Measurements from ENCODE around the gene ADAM11.

GRCh38 chr17:44826123-44826790 is 67.5 kb downstream of the ADAM11 start:
- TF ChIP-seq PREB (CRISPR knock-in tag; IDR thresholded peaks at IDR 0.05) (no peak), ZNF367 (CRISPR knock-in tag; IDR thresholded peaks at IDR 0.05; ENCODE audit: borderline replicate concordance) (no peak), ZBTB40 (IDR thresholded peaks at IDR 0.05) (no peak), ZBTB40 (CRISPR knock-in tag; IDR thresholded peaks at IDR 0.05) (no peak), RAD21 (CRISPR knock-in tag; IDR thresholded peaks at IDR 0.05) (no peak), SP1 (IDR thresholded peaks at IDR 0.05) (no peak), SP1 (CRISPR knock-in tag; IDR thresholded peaks at IDR 0.05) (no peak), POLR2A (IDR thresholded peaks at IDR 0.05; ENCODE audit: insufficient read depth in 1 of 2, low read depth in 2 of 2, low read length in 2 of 2) (no peak), JUND (CRISPR knock-in tag; IDR thresholded peaks at IDR 0.05) (no peak), MLX (CRISPR knock-in tag; IDR thresholded peaks at IDR 0.05) (no peak), PHF8 (CRISPR knock-in tag; IDR thresholded peaks at IDR 0.05) (no peak), BCLAF1 (IDR thresholded peaks at IDR 0.05) (no peak), ETS1 (CRISPR knock-in tag; IDR thresholded peaks at IDR 0.05) (no peak)
